GM12878 (cell line): ENCODE results near the gene THAP10. TPM values are rescaled to one million over a fixed set of nuclear protein-coding genes. Genes with fewer than 3 reads are reported as not detected.

ENCODE experiments used
- ATAC-seq: fragments of 200-7000 bp; cut with Tn5 transposase; 3 replicates; pipeline ENCODE4 v1.9.1; 2020; ENCODE audit warnings: mild to moderate bottlenecking, moderate library complexity
- BruUV-seq: library from RNA; stranded (reverse); fragments of 400-500 nt; replicated peaks from 2 replicates; lab custom pipeline; 2021; lab: Mats Ljungman, UMichigan
- CTCF ChIA-PET: fragments of 300-600 bp; sonication (Branson Sonifier 250); formaldehyde crosslinking; extraction: SDS; loops from one replicate; lab custom pipeline; 2021; ENCODE audit warnings: inconsistent platforms; lab: Yijun Ruan, JAX
- POLR2A ChIA-PET: fragments of 350-600 bp; formaldehyde crosslinking; extraction: SDS; loops from one replicate; lab custom pipeline; 2021; ENCODE audit warnings: inconsistent platforms; lab: Charles Lee
- RAD21 ChIA-PET: fragments of 300-600 bp; sonication (Branson Sonifier 250); formaldehyde crosslinking; loops from one replicate; lab custom pipeline; 2023; ENCODE audit warnings: antibody characterized with exemption; ENCODE audit not compliant: unreplicated experiment; lab: Charles Lee
- SMC1A ChIA-PET: fragments of 300-600 bp; sonication (Branson Sonifier 250); formaldehyde crosslinking; loops from one replicate; lab custom pipeline; 2023; ENCODE audit not compliant: unreplicated experiment, uncharacterized antibody; lab: Charles Lee
- DNase-seq: peaks from one replicate; pipeline ENCODE4 v3.0.0-alpha.2; 2011; ENCODE audit warnings: low read depth, low spot score
- FAIRE-seq: peaks from 3 replicates; lab custom pipeline; 2011; peaks lifted over from hg19 to GRCh38; lab: Jason Lieb, UNC
- H2AFZ ChIP-seq: 2 replicates; pipeline ENCODE4 v1.6.0; 2011; ENCODE audit warnings: low read depth, low read length, control low read depth; ENCODE audit not compliant: control insufficient read depth
- H3K27ac ChIP-seq: 2 replicates; pipeline ENCODE4 v1.5.1; 2011; ENCODE audit warnings: control low read depth; ENCODE audit not compliant: control insufficient read depth, insufficient read depth
- H3K27me3 ChIP-seq, 2 experiments: replicated peaks in 1 of 2; 2 replicates each; pipeline versions ENCODE4 v1.6.0 to v1.6.1; 2011; ENCODE audit warnings: low read length in 1 of 2; ENCODE audit not compliant: control insufficient read depth in 2 of 2, insufficient read depth in 2 of 2
- H3K36me3 ChIP-seq, 2 experiments: 2 replicates each; pipeline ENCODE4 v1.5.1; 2011; ENCODE audit warnings: low read length in 1 of 2; ENCODE audit not compliant: control insufficient read depth in 2 of 2, insufficient read depth in 2 of 2
- H3K4me1 ChIP-seq: 2 replicates; pipeline ENCODE4 v1.6.1; 2011; ENCODE audit warnings: mild to moderate bottlenecking, low read length, moderate library complexity, mixed read lengths; ENCODE audit not compliant: control insufficient read depth, insufficient read depth
- H3K4me2 ChIP-seq: 2 replicates; pipeline ENCODE4 v1.6.0; 2011; ENCODE audit warnings: control low read depth; ENCODE audit not compliant: control insufficient read depth, insufficient read depth
- H3K4me3 ChIP-seq: fragments of 200-600 bp; sonication (generic); 2 replicates; pipeline ENCODE4 v1.5.1; 2016
- H3K79me2 ChIP-seq: 2 replicates; pipeline ENCODE4 v1.6.0; 2011; ENCODE audit warnings: low read length; ENCODE audit not compliant: control insufficient read depth, insufficient read depth
- H3K9ac ChIP-seq: 2 replicates; pipeline ENCODE4 v1.8.0; 2011; ENCODE audit warnings: low read length, control low read depth, mixed read lengths; ENCODE audit not compliant: control insufficient read depth, insufficient read depth
- H3K9me3 ChIP-seq: replicated peaks from 3 replicates; pipeline ENCODE4 v1.5.1; 2011; ENCODE audit warnings: mild to moderate bottlenecking, low read length; ENCODE audit not compliant: control insufficient read depth, insufficient read depth
- H4K20me1 ChIP-seq: 2 replicates; pipeline ENCODE4 v1.6.0; 2011; ENCODE audit not compliant: control insufficient read depth, insufficient read depth
- ATF7 ChIP-seq: fragments of 450-650 bp; IDR thresholded peaks from 2 replicates; pipeline ENCODE4 v1.6.1; 2016; ENCODE audit warnings: low read depth, mild to moderate bottlenecking
- BACH1 ChIP-seq: fragments of 450-650 bp; IDR thresholded peaks from 2 replicates; pipeline ENCODE4 v1.6.1; 2017; ENCODE audit warnings: mild to moderate bottlenecking, borderline replicate concordance
- CHD2 ChIP-seq: IDR thresholded peaks from 2 replicates; pipeline ENCODE4 v1.6.1; 2011; ENCODE audit warnings: low read depth, low read length, improper control_type of control experiment, borderline replicate concordance
- CREM ChIP-seq: IDR thresholded peaks from 2 replicates; pipeline ENCODE4 v1.6.1; 2014; ENCODE audit warnings: antibody characterized with exemption, low read depth
- HDAC2 ChIP-seq: fragments of 200-600 bp; sonication (generic); IDR thresholded peaks from 2 replicates; pipeline ENCODE4 v1.6.1; 2017
- KAT2A ChIP-seq: conservative IDR thresholded peaks from 2 replicates; pipeline ENCODE4 v1.6.1; 2011; ENCODE audit warnings: low read depth, low read length; ENCODE audit not compliant: control insufficient read depth
- KLF5 ChIP-seq: fragments of 450-650 bp; IDR thresholded peaks from 2 replicates; pipeline ENCODE4 v1.6.1; 2014; ENCODE audit warnings: mild to moderate bottlenecking; ENCODE audit not compliant: partially characterized antibody
- MEF2A ChIP-seq: IDR thresholded peaks from 2 replicates; pipeline ENCODE4 v1.6.1; 2011; ENCODE audit warnings: low read depth, mild to moderate bottlenecking, low read length, moderate library complexity; ENCODE audit not compliant: insufficient read depth
- NFXL1 ChIP-seq: fragments of 450-650 bp; IDR thresholded peaks from 2 replicates; pipeline ENCODE4 v1.6.1; 2017; ENCODE audit warnings: antibody characterized with exemption, mild to moderate bottlenecking, borderline replicate concordance
- NFYA ChIP-seq: IDR thresholded peaks from 2 replicates; pipeline ENCODE4 v1.6.1; 2011; ENCODE audit warnings: low read depth, mild to moderate bottlenecking, low read length, improper control_type of control experiment, borderline replicate concordance
- SUPT20H ChIP-seq: IDR thresholded peaks from 2 replicates; pipeline ENCODE4 v1.6.1; 2011; ENCODE audit warnings: low read depth, mild to moderate bottlenecking, low read length, moderate library complexity, borderline replicate concordance; ENCODE audit not compliant: control insufficient read depth
- WGBS: methylation state at CpG from one replicate; pipeline ENCODE4 v1.1.6; 2016; ENCODE audit warnings: low lambda C conversion rate; ENCODE audit not compliant: insufficient replicate concordance, insufficient coverage; ENCODE audit errors: missing lambda C conversion rate; 5-methylcytosine and 5-hydroxymethylcytosine counted together
- in situ Hi-C: fragments of 300-500 bp; cut with MboI; formaldehyde crosslinking; loops from 9 replicates; pipeline ENCODE4 v1.14.3; 2018; ENCODE audit warnings: mixed read lengths
- intact Hi-C: fragments of 100-400 bp; cut with micrococcal nuclease; formaldehyde crosslinking; loops from one replicate; pipeline ENCODE4 v1.14.2; 2022; ENCODE audit not compliant: unreplicated experiment
- polyA plus RNA-seq, 11 experiments: library from polyadenylated mRNA; depleted of rRNA in 4 of 11; unstranded in 6 of 11; stranded (reverse) in 5 of 11; fragments of >200 nt; fragmentation: Nextera tagmentation in 4 of 11; fragmentation: Illumina TruSeq in 1 of 11; extraction: Ambion mirVana in 4 of 11; extraction: Trizol in 1 of 11; gene quantifications; 1 replicate in 1 of 11; 2 replicates in 10 of 11; pipeline versions ENCODE4 v1.2.1 to v1.2.3, GENCODE V29; 2011 to 2016; ENCODE audit warnings: inconsistent platforms in 2 of 11, missing spikeins in 2 of 11, low read depth in 1 of 11
- total RNA-seq, 4 experiments: library from RNA; depleted of rRNA in 3 of 4; stranded (reverse); fragments of >200 nt in 3 of 4; fragmentation: Illumina TruSeq in 1 of 4; extraction: Trizol in 1 of 4; gene quantifications; 2 replicates each; pipeline versions ENCODE4 v1.2.1 to v1.2.3, GENCODE V29; 2013 to 2021

Gene THAP10
- total and polyA plus RNA-seq, 10 of the 15 experiments (the other 5 are each of a cell fraction or from before 2014, with no cell fraction given), result 0.35 to 5.2 (median 1.4) TPM

- H3K4me3 ChIP-seq, result no peak overlapping the region
- no peaks in the 10 kb centered on the region for H4K20me1 ChIP-seq
- no peak overlapping the region for H3K9ac ChIP-seq
- H3K36me3 ChIP-seq, result peaks cover 0 to 4% of the 10 kb centered on the region in 2 experiments; a peak in 1 of 4 replicates
- H3K27me3 ChIP-seq, result no peaks in the 10 kb centered on the region
- in situ Hi-C loops (no loop called here), intact Hi-C loops (no loop called here)
- no peak overlapping the region for H2AFZ ChIP-seq
- BruUV-seq, result no TSS peak
- POLR2A ChIA-PET, result no interaction called here
- DNase-seq (no peak), FAIRE-seq (no peak), ATAC-seq (no peak)
- no peaks in the 10 kb centered on the region for H3K79me2 ChIP-seq
- no peak overlapping the region for H3K27ac ChIP-seq
- no peak for TF ChIP-seq CHD2
- TF ChIP-seq SUPT20H, result no peak
- no peak for TF ChIP-seq NFXL1
- TF ChIP-seq ATF7, result no peak
- TF ChIP-seq CREM, result no peak
- TF ChIP-seq KAT2A, result no peak
- TF ChIP-seq HDAC2, result no peak
- no peak for TF ChIP-seq BACH1
- no peak for TF ChIP-seq MEF2A
- no peak for TF ChIP-seq NFYA
- TF ChIP-seq KLF5, result no peak
- RAD21 ChIA-PET, result no interaction called here
- SMC1A ChIA-PET, result no interaction called here
- no peaks in the 10 kb centered on the region for H3K4me1 ChIP-seq
- no peak overlapping the region for H3K4me2 ChIP-seq
- 83% methylated on average over 1 of the region's 1 CpG for WGBS
- CTCF ChIA-PET, result no interaction called here
- H3K9me3 ChIP-seq, result peaks cover 10% of the 10 kb centered on the region
These were observed 18.7 kb upstream of the THAP10 start for GRCh38 chr15:70910958-70911357.
